Measurements from ENCODE around the gene DENND4C.
A peak's percentile ranks its signal among the peaks of the same experiment; 100 is the strongest.
"Not testable (repeated sequence)": the region's sequence is repeated elsewhere in the genome, so short reads cannot be mapped to it uniquely, and the experiment has no call there.

Gene DENND4C

DNA sequence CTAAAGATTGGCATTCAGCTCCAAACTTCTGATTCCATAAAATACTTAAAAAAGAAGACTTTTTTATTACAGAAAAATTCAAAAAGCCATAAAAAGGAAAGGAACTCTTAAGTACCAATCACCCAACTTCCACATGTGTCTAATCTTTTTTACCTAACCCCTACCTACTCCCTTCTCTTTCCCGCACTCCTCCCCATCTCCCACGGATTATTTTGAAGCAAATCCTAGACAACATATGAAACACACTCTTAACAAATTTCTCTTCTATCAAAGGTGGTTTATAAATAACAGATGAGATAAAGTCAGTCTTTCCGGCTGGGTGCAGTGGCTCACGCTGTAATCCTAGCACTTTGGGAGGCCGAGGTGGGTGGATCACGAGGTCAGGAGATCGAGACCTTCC lies 5.9 kb upstream of the DENND4C start:
- DNase-seq (ENCODE audit: low read depth), result no peak

- no peak for DNase-seq (ENCODE audit: low read depth)
Measured at GRCh38 chr9:19229595-19230354, 718 bp upstream of the DENND4C start.

DNA sequence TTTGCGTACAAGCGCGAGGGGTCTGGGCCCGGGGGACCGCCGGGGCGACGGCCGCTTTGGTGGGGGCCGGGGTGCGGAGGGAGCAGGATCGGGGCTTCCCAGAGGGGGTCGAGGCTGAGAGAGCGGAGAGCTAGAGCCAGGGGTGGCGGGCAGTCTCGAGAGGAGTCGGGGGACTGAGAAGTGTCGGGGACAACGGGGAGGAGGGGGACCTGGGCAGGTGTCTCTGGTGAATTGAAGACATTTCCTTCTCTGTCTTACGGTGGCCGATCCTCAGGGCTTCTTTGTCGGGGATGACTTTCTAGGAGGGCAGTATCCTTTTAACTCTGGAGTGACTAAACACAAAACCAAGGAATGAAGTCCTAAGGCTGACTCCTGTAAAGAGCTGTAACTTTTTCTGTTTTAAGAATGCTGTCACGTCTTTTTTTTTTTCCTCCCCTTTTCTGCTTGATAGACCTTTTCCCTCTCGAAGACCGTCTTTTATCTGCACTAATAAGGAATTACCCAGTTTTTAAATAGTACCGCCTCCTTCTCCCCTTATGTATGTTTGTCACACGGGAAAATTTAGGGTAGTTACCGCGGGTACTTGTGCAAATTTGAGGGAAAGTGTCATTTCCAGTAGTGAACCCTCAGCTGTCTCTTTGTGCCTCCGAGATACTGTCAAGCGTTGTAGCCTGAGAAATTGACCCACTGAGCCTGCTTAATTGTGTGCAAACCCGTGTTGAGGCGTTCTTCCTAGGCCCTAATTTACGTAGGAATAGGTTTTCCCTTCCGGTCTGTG lies 822 bp downstream of the DENND4C start:
- peak; percentile 11 for DNase-seq (ENCODE audit: low read depth)

DNA sequence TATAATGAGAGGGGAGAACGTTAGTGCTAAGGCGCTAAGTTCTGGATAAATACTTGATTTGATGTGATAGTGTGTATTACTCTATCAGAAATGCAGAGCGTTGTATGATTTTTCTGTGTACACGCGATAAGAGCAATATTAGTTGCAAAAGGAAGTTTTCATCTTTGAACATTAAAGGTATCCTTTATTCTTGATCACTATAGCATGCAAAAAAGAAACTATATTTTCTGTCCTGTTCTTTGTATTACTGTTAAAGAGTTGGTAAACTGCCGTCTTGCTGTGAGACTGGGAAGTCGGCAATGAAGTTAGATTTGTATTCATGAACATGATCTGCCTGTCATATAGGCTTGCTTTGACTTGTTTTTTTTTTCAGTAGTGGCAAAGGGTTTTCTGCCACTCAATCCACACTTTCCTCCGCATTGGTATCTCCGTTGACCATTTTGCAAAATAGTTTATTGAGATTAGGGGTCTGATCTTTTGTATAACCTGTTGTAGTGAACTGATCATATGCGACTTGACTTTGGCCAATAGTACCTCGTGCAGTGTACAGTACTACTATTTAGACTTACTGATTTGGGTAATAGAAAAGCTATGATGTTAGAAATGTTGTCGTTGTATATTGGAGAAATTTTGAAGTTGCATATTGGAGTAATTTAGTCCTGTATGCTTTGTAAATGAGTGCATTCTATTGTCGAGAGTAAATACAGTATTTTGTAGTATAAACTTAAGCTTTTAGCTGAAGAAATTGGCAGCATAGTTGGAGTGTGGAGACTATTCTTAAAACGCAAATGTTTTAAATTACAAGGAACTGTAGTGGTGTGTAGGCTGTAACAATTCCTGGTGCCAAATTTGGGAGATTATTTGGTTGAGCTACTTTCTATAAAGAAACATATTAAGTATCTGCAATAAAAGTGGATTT lies 1.7 kb downstream of the DENND4C start:
- DNase-seq (ENCODE audit: low read depth), result no peak

GRCh38 chr9:19232823-19233194 lies 2.3 kb downstream of the DENND4C start:
- no peak for DNase-seq (ENCODE audit: low read depth)

DNA sequence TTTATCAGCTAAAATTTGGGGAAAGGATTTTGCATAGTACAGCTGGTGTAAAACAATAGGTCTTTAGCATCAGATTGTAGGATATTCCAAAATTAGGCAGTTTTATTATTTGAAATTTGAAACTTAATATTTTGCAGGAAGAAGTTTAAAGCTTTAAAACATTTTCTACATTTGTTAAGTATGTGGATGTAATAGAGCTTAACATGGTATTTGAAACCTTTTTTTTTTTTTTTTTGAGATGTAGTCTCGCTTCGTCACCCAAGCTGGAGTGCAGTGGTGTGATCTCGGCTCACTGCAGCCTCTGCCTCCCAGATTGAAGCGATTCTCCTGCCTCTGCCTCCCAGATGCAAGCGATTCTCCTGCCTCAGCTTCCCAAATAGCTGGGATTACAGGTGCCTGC lies 2.9 kb downstream of the DENND4C start:
- DNase-seq (ENCODE audit: low read depth), result no peak

DNA sequence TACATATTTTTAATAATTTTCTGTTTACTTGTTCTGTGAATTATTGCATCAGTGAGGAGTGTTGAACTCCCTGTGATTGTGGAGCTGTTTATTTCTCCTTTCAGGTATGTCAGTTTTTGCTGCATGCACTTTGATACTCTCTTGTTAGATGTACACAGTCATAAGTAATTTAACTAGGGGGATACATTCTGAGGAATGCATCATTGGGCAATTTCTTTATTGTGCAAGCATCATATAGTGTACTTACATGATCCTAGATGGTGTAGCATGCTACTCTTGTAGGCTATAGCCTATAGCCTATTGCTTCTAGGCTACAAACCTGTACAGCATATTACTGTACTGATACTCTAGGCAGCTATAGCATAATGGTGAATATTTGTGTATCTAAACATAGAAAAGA lies 9.5 kb downstream of the DENND4C start:
- no peak for DNase-seq (ENCODE audit: low read depth)

- DNase-seq (ENCODE audit: low read depth), result no peak
Measured at GRCh38 chr9:19241728-19242127, 11.2 kb downstream of the DENND4C start.

GRCh38 chr9:19243366-19244033 lies 13.0 kb downstream of the DENND4C start:
- DNase-seq (ENCODE audit: low read depth), result no peak

DNA sequence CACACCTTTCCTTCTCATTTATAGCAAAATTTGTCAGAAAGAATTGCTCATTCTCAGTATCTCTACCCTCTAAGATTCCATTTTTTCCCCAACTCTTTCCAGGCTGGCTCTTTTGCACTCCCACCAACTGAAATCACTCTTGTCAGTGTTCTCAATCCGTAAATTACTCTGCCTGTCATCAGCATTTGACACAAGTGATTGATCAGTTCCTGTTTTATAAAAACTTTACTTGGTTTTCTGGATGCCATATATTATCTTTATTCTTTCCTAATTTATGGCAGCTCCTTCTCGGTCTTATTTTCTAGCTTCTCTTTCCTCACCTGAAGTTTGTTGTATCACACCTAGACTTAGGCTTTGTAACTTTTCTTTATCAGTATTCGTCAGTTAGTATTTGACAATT lies 16.4 kb downstream of the DENND4C start:
- no peak for DNase-seq (ENCODE audit: low read depth)

- DNase-seq (ENCODE audit: low read depth), result no peak
Measured at GRCh38 chr9:19247420-19247819, 16.9 kb downstream of the DENND4C start.

GRCh38 chr9:19250346-19250745 lies 19.9 kb downstream of the DENND4C start:
- DNase-seq (ENCODE audit: low read depth), result not testable (repeated sequence)

GRCh38 chr9:19251203-19251602 lies 20.7 kb downstream of the DENND4C start:
- not testable (repeated sequence) for DNase-seq (ENCODE audit: low read depth)

DNA sequence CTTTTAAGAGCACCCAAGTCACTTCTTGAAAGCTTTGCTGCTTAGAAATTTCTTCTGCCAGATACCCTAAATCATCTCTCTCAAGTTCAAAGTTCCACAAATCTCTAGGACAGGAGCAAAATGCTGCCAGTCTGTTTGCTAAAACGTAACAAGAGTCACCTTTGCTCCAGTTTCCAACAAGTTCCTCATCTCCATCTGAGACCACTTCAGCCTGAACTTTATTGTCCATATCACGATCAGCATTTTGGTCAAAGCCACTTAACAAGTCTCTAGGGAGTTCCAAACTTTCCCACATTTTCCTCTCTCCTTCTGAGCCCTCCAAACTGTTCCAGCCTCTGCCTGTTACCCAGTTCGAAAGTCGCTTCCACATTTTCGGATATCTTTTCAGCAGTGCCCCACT lies 21.1 kb downstream of the DENND4C start:
- not testable (repeated sequence) for DNase-seq (ENCODE audit: low read depth)

DNA sequence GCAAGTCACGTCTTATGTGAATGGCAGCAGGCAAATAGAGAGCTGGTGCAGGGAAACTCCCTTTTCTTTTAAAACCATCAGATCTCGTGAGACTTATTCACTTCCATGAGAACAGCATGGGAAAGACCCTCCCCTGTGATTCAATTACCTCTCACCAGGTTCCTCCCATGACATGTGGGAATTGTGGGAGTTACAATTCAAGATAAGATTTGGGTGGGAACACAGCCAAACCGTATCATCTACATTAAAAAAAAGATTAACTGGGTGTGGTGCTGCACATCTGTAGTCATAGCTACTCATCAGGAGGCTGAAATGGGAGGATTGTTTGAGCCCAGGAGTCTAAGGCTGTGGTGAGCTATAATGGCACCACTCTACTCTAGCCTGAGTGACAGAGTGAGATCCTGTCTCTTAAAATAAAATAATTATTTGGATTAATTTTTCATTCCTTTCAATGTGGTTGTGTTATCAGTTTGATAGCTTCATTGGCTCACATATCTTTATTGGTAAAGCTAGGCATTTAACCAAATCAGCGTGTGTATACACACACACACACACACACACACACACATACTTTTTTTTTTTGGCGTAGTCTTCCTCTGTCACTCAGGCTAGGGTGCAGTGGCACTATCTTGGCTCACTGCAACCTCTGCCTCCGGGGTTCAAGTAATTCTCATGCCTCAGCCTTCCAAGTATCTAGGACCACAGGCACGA lies 21.8 kb downstream of the DENND4C start:
- DNase-seq (ENCODE audit: low read depth), result no peak

DNA sequence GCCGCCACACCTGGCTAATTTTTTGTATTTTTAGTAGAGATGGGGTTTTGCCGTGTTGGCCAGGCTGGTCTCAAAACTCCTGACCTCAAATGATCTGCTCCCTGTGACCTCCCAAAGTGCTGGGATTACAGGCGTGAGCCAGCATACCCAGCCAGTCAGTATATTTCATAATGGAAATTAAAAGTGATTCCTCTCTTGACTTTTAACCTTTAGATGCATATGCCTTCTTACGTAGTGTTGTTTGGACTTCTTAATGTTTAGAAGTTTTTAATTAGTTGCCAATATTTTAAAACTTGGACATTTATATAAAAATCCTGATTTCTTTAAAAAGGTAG lies 22.4 kb downstream of the DENND4C start:
- no peak for DNase-seq (ENCODE audit: low read depth)

- DNase-seq (ENCODE audit: low read depth), result no peak
Measured at GRCh38 chr9:19255112-19255511, 24.6 kb downstream of the DENND4C start.

GRCh38 chr9:19255821-19256220 lies 25.3 kb downstream of the DENND4C start:
- DNase-seq (ENCODE audit: low read depth), result no peak

- DNase-seq (ENCODE audit: low read depth), result not testable (repeated sequence)
Measured at GRCh38 chr9:19259665-19260255, 29.3 kb downstream of the DENND4C start.

DNA sequence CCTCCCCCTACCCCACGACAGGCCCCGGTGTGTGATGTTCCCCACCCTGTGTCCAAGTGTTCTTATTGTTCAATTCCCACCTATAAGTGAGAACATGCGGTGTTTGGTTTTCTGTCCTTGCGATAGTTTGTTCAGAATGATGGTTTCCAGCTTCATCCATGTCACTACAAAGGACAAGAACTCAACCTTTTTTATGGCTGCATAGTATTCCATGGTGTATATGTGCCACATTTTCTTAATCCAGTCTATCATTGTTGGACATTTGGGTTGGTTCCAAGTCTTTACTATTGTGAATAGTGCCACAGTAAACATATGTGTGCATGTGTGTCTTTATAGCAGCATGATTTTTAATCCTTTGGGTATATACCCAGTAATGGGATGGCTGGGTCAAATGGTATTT lies 35.1 kb downstream of the DENND4C start:
- DNase-seq (ENCODE audit: low read depth), result not testable (repeated sequence)

Measured in activated T-cell treated with anti-CD3 and anti-CD28 coated beads for 24 hours (primary cell).